ENCODE measurements around the gene ZNF740.
"Not testable (repeated sequence)": the region's sequence is repeated elsewhere in the genome, so short reads cannot be mapped to it uniquely, and the experiment has no call there.

Gene ZNF740

DNA sequence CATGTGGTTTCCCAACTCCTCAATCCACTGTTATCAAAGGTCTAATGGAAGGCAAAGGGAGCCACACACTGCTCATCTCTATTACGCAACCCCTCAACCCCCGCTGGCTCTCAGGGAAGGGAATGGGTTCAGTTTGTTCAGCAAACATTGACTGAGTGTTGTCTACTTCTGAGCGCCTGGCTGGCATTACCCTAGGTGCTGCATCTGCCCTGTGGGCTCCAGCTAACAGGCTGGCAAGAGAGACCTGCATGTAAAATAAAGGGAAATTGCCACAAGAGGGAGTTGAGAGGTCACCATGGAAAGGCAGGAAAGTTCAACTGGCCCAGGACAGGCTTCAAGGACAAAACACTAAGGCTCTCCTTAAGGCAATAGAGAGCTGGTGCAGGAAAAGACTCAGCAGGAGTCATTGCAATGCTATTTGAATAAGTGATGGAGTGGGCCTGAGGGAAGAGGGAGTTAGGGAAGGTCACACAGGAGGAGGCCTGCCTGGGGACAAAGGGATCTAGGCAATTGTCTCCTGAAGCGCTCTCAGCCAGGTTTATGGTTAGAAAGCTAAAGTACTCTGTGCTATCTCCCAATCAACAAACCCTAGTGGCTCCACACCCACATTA lies 5.5 kb upstream of the ZNF740 start:
- DNase-seq: no peak

DNA sequence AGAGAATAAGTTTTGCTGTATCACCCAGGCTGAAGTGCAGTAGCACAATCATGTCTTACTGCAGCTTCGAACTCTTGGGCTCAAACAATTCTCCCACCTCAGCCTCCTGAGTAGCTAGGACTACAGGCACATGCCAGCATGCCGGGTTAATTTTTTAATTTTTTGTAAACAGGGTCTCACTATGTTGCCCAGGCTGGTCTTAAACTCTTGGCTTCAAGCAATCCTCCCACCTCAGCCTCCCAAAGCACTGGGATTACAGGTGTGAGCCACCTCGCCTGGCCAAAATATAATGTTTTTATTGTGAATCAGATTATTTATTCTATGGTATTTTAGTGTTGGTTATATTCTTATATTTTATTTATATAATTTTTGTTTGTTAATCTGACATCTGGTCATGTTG lies 3.8 kb upstream of the ZNF740 start:
- DNase-seq: no peak

DNA sequence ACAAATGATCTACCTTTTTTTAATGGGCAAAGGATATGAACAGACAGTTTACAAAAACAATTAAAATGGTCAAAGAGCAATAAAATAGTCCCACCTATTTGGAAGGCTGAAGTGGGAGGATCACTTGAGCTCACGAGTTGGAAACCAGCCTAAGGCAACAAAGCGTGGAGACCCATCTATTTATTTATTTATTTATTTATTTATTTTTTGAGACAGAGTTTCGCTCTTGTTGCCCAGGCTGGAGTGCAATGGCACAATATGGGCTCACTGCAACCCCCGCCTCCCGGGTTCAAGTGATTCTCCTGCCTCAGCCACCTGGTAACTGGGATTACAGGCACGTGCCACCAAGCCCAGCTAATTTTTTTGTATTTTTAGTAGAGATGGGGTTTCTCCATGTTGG lies 3.1 kb upstream of the ZNF740 start:
- not testable (repeated sequence) for DNase-seq

DNA sequence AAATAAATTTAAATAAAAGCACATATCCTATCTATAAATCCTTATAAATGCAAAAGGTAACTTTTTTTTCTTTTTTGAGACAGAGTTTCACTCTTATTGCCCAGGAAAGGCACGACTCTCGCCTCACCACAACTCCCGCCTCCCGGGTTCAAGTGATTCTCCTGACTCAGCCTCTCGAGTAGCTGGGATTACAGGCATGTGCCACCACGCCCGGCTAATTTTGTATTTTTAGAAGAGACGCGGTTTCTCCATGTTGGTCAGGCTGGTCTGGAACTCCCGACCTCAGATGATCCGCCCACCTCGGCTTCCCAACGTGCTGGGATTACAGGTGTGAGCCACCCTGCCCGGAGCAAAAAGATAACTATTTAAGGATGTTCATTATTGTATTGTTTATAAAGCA lies 1.7 kb upstream of the ZNF740 start:
- not testable (repeated sequence) for DNase-seq

DNA sequence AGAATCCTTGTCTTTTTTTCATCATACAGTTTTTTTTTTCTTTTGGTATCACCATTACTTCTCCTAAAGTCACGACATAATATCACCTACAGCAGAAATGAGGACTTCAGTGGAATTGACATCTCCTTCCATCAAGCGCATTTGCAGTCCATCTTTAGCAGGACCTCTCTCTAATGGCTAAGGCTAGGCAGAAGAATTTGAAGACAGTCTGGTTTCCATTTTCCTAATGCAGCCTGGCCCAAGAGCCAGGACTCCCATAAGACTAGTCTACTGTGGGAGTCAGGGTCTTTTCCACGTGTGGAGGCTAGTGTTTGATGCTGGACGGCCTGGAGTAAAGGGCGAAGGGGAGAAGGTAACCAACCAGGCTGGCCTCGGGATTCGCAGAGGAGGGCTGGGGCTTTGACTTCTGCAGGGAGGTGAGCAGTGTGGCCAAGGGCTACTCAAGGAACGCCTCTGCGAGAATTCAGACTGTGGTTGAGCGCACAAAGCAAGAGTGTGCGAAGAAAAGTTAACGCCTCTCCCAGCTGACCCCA lies 769 bp upstream of the ZNF740 start:
- no peak for DNase-seq

DNA sequence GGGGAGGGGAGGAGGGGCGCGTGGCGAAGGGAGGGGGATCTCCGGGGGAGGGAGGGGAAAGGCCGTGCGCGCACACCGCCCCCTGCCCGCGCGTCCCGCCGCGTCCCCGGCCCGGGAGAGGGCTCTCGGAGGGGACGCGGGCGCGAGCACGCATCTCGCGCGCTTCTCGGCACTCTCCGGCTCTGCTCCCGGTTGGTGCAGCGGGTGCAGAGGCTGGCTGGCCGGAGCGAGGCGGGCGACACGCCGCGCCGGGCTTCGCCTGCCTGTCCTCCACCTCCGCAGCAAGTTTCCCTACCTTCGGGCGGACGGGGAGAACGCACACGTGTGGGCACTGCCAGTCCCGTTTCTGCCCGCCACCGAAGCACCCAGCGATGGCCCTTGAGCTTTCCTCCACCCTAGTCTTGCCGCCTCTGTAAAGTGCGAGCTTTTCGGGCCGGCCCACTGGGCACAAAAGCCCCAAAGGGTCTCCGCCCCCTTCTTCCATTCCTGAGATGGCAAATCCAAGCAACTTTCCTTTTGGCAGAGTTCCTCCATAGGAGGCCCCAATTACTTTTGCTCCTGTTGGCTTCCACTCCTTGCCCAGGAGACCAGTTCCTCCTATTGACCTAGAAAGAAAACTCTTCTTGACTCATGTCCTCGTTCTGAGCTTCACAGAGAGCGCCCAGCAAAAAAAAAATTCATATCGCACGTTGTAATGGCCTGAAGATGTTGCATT lies 566 bp downstream of the ZNF740 start:
- DNase-seq: peak; percentile 79

DNA sequence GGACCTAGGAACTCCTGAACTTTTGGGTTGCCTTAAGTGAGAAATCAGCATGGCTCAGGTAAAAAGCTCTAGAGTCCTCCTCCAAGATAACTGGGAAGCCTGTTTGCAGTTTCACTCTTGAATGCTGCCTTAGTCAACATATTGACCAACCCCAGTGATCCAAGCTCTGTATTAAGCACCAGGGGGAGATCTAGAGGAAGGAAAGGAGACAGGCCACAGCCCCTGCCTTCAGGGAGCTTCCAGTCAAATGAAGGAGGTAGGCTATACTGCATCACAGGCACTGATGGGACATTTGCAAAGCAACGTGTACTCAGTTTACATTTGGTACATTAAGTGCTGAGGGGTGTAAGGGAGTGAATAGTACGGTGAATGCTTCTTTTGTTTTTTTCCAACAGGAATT lies 1.4 kb downstream of the ZNF740 start:
- DNase-seq: no peak

DNA sequence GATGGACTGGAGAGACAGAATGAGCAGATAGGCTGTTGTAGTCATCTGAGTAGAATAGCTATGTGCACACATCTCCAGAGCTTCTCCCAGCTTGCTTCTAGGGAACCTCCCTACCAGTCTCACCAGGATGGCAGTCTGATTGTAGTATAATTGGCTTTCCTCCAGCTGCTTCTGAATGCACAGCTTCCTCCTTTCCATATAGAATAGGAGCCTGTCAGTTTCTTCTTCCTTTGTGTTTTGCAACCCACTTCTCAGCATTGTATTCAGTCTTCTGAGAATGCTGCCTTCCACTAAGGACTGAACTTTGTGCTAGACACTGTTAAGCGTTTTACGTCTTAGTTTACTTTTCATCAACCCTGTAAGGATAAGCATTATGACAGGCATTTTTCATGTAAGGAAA lies 2.4 kb downstream of the ZNF740 start:
- no peak for DNase-seq

DNA sequence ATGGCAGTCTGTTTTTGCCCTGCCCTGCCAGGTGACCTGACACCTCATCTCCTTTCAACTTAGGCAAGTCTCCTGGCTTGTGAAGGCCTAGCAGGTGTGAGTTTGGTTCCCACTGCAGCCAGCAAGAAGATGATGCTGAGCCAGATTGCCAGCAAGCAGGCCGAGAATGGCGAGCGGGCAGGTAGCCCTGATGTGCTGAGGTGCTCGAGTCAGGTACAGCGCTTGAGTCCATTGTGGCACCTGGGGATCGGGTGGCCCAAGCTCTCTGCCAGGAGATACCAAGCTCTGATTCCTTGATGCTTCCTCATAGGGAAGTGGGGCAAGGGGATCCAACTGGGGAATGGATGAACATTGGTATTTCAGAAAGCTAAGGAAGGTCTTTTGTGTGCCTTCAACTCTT lies 4.3 kb downstream of the ZNF740 start:
- DNase-seq: no peak

DNA sequence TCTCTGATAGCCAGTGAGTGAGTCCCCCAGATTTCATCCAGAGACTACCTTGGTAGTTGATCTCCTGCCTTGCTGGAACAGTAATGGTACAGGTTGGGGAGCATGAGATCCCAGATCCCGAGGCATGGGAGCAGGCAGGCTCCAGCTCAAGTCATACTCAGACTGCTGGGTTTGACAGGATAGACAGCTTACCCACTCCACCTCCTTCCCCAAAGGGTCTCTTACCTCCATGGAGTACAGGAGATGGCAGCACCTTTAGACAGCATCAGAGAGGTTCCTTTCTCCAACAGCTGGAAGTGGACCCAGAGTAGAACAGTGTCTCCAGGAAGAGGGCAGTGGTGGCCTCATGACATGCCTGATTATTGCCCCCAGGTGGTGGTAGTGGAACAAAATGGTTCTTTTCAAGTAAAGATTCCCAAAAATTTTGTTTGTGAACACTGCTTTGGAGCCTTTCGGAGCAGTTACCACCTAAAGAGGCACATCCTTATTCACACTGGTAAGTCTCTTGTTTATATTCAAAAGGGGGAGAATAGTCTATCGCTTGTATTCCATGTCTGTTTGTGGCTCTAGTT lies 5.1 kb downstream of the ZNF740 start:
- no peak for DNase-seq

DNA sequence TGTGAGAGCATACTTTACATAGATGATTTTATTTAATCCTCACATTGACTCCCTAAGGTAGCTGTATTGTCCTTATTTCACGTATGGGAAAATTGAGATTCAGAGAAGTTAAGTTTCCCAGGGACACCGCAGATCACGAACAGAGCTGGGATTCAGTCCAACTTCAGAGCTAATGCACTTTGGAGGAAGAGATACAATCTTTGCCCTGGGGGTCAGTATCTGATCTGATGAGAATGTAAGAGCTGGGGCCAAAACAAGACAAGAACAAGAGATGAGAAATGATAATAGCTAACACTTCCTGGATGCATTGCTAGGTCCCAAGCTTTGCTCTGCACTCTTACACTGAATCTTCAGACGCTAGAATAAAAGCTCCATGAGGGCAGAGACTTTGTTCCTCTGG lies 6.2 kb downstream of the ZNF740 start:
- no peak for DNase-seq

DNA sequence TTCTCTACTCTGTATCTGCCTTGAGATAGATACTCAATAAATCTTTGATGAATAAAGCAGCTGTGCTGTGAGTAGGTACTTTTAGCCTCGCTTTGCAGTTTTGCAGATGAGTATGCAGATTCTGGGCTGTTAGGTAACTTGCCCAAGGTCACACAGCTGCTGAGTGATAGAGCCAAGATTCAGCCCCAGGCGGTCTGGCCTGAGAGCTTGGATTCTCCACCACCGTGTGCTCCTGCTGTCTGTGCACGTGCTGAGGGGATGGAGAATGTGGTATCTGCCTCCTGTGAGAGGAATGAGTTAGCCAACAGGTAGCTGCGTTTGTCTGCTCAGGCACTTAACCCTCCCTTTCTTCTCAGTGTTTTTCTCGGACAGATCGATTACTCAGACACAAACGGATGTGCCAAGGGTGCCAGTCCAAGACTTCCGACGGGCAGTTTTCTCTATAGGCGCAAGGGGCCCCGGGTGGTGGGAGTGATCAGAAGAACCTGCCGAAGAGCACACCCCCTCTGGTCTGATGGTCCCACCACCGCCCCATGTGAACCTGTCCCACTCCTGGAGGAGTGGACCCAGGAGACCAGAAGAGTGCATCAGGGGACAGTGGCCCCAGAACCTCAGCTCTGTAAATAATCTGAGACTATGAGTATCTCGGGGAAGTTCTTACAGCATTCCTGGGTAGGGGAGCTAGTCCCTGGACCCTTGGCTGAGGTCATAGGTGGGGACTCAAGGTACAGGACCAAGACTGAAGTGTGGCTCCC lies 6.8 kb downstream of the ZNF740 start:
- no peak for DNase-seq

DNA sequence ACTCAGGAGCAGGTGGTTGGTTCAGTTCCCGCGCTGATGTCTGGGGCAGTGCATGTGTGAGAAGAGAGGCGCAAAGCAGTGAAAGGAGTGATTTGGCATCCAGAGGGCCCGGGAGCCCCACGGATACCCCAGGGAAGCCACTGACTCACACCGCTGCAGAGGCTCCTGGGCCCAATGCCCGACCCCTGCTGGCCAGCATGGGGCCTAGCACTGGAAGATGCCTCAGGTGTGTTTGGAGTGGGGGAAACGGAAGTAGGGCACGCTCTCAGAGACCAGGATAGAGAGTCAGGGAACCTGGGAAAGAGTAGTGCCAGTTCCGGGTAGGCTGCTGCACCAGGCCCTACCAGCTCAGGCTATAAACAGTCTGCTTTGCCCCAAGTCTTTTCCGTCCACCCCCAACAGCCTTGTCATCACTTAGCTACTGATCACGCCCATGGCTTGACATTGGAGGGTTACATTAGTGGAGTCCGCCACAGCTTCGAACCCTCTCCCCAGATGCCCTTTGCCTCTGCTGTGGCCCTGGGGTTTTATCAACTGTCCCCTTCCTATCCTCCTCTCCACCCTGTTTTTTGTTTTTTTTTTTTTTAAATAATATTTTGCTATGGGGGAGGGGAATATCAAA lies 9.7 kb downstream of the ZNF740 start:
- peak; percentile 35 for DNase-seq

DNA sequence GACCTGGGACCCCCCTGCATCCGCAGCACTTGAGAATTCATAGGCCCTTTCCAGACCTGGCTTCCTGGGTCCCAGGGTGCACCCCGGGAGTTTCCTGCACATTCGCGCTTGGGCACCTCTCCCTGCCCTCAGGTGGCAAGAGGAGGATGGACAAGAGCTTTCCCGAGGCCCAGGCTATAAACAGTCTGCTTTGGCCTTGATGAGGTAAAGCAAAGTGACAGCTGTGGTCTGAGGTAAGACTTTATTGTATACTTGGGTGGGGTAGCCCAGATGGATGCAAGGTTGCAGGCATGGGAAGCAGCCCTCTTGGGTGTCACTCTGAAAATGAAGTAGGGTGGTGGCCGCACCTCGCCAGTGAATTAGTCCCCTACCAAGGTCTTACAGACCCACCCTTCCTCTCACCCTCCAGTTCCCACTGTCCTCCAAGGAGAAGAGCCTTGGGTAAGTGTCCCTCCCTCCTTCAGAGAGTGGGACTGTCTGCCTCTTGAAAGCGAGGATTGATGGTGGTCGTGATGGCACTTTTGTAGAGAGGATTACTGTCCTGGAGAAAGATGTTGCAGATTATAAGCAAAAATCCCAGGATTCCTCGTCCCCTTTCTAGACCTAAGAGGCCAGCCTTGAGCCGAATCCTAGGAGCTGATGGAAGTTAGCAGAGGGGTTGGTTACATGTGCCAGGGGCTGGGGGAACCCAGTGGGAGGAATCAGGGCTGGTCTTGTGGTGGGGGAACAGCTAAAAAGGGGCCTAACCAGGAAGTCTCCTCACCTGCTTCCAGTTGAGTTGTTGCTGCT lies 10.8 kb downstream of the ZNF740 start:
- DNase-seq: no peak

DNA sequence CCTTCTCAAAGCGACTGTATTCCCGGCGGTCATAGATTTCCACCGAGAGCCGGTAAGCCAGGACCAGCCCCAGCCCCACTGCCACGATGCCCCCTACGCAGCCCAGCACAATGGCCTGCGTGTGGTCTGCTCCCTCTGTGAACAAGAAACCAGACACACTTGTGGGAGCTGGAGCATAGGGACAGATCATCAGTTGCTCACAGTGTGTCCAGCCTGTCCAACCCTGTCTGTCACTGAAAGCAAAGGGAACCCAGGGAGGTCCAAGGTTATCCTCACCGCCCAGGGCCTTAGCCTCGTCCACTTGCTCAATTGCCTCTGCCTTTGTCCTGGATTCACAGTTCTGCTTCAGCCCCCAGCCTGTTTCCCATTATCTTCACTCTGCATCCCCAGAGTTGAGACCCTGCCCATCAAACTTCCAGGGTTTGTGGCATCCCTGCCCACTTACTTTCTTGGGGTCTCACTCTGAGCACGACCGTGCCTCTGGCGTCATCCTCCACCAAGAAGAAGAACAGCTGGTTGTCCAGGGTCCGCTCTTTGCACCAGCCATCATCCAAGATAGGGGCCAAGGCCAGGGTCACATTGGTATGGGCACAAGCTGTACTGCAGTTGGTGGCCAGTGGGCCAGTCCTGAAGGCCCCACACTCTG lies 11.5 kb downstream of the ZNF740 start:
- no peak for DNase-seq

DNA sequence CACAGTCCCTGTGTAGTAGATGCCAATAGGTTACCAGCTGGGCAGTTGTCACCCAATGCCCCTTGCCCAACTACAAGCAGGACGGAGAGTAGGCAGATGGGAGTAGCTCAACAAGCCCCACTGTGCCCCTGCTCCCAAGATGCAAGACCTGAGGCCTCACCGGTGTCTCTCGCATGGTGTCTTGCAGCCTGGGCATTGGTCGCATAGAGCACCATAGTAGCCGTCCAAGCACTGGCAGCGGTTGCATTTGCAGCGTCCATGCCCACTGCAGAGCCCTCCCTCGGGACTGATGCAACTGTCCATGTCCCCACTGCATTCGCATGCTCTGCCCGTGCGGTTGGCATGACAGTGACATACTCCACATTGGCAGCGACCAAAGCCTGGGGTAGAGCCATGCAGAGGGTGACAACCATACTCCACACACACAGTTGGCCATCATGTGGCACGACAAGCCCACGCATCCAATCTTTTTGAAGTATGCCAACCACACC lies 12.1 kb downstream of the ZNF740 start:
- no peak for DNase-seq

DNA sequence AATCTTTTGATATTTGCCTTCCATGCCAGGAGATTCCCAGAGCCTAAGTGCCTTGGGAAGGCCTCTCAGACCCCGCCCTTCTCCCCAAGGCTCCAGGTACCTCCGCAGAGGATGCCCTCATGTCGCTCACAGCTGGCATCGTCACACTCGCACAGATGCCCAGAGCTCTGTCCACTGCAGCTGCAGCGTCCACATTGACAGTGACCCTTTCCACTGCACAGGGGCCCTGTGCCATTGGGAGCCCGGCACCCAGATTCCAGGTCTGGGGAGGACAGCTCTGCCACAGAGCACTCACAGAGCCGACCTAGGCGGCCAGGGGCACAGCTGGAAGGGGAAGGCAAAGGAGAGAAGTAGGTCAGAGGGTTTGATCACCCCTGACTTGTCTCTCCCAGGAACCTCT lies 12.5 kb downstream of the ZNF740 start:
- DNase-seq: no peak

DNA sequence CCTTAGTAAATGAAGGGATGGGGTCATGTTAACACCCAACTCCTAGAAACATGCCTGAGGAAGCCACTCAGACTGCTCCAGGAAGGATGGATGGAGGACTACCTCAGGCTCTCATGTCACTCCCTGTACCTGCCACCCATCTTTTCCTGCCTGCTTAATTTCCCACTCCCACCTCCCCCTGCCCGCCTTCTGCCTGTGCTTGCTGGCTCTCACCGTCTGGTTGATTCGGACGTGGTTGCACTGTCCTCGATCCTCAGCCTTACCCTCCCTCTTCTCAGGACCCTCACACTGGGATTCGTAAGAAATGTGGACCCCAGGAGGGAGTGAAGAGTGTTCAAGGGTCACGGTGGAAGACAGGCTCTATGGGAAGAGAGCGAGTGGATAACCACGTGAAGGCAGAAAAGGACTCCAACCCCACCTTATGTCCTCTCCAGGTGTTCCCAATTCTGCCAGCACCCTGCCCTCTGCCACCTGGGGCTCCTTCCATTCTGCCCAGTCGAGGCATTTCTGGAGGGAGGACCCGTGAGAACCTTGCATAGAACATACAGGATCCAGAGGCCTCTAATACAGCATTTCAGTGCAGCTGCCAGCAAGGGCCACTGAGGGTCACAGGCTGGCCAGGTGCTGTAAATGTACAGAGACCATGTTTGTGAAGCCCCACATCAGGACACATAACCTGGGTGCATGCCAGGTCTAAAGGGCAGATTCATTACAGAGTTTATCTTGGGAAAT lies 13.6 kb downstream of the ZNF740 start:
- no peak for DNase-seq

DNA sequence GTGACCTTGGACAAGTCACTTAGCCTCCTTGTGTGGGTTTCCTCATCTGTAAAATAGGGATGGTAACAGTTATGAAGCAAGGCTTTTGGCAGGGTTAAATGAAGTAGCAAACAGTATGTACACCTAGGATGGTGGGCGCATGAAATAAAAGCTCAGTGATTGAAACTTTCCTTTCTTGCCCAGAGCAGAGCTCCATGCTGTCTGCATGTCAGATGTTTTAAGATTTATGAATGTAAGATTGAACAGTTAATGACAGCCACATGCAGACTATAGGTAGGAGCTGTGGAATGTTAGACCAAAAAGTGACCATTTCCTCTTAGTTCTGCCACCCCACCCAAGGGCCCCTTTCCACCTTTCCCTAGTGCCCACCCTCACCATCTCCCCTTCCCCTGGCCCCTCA lies 14.5 kb downstream of the ZNF740 start:
- no peak for DNase-seq

DNA sequence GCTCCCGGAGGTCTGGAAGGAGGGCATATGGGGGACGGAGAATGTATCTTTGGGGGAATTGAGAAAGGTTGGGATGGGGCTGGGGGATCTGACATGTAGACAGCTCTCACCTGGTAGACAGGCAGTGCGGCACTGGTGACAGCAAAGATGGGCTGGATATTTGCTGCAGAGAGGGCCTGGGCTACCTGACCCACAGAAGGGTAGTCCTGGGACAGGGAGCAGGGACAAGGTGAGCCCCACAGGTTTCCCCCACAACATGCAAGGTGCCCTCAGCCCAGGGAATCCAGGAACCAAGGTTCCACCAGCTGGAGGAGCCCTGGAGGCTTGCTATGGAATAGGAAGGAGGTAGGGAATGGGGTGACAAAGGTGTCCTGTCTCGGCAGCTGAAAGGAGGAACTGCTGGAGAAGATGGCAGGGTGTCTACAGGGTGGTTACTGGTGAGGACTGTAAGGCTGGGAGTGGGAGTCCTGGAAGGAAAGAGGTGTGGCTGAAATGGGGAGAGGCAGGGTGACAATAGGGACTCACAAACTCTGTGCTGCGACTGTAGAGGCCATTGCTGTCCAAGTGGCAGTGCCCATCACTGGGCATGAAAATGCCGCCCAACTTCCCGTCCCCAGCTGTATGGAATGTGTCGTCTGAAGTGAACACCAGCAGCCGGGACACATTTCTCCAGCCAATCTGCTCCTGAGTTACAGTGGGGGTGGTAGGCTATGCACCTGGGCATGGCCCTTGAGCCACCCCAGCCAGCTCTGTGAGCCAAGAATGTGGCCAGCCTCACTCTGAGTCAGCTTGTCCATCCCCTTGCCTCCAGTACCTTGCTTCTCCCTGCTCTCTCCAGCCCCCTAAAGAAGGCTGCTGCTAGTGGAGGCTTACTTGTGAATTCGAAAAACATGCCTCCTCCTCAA lies 15.2 kb downstream of the ZNF740 start:
- DNase-seq: no peak

All from stimulated activated naive CD4-positive, alpha-beta T cell treated with Interleukin-2 at 50 U/mL for 16 hours (primary cell).